ENCODE measurements around the gene TRIM26. TPM values are rescaled to one million over a fixed set of nuclear protein-coding genes. Genes with fewer than 3 reads are reported as not detected.

TRIM26 gene
- total and polyA plus RNA-seq, 2 donors (not counting 3 experiments of a cell fraction or from before 2014, with no cell fraction given): 30.4 to 34.5 TPM

- dilution Hi-C loops (cut with MboI; ENCODE audit: extremely low pct_ligation_motif_present, low sequenced_read_pairs): no loop called here
Measured at GRCh38 chr6:30227242-30227722, 14.1 kb upstream of the TRIM26 start.

More at GRCh38 chr6:30227242-30227722, 14.1 kb upstream of the TRIM26 start:
- DNase-seq (ENCODE audit: low read depth, low spot score) (no peak), FAIRE-seq (no peak)
- Histone ChIP-seq H3K4me2 (ENCODE audit: insufficient read depth, low read length) (no peak overlapping the region), H3K36me3 (ENCODE audit: control insufficient read depth in 2 of 2, extremely low read depth in 1 of 2, insufficient read depth in 2 of 2, low read length in 2 of 2) (no peaks in the 10 kb centered on the region), H3K27me3 (ENCODE audit: control insufficient read depth in 2 of 2, insufficient read depth in 2 of 2, low read length in 2 of 2) (peaks cover 12 to 23% of the 10 kb centered on the region in 2 experiments), H3K79me2 (ENCODE audit: control insufficient read depth, insufficient read depth, low read length) (no peaks in the 10 kb centered on the region), H3K4me3 (replicated peaks in 1 of 3; ENCODE audit: insufficient read depth in 1 of 3, low read depth in 1 of 3, low read length in 3 of 3) (no peak overlapping the region), H2AFZ (ENCODE audit: low read depth, low read length) (no peak overlapping the region), H3K9me3 (replicated peaks; ENCODE audit: control insufficient read depth, insufficient read depth, low read length) (no peaks in the 10 kb centered on the region), H3K27ac (ENCODE audit: insufficient read depth, low read depth, low read length) (no peak overlapping the region), H3K9me1 (replicated peaks; ENCODE audit: control insufficient read depth, extremely low read depth, insufficient read depth, low read length) (no peaks in the 10 kb centered on the region), H3K4me1 (ENCODE audit: control insufficient read depth, extremely low read depth, insufficient read depth, low read length) (no peaks in the 10 kb centered on the region), H3K9ac (replicated peaks; ENCODE audit: extremely low read depth, insufficient read depth, low read length) (no peak overlapping the region), H4K20me1 (replicated peaks; ENCODE audit: control insufficient read depth, extremely low read depth, insufficient read depth, low read length) (no peaks in the 10 kb centered on the region)
- ChIA-PET POLR2A (no interaction called here), CTCF (interaction anchor here (1.0 to 3.2 kb wide), 3 partner anchors 8 to 11 kb away, joined by 5 to 27 read pairs (median 6); no protein-coding TSS in a partner anchor)
- BruUV-seq (replicated peaks): no TSS peak
- intact Hi-C loops (cut with micrococcal nuclease): no loop called here
- TF ChIP-seq CTCF (IDR thresholded peaks at IDR 0.05; ENCODE audit: extremely low read depth in 1 of 2, insufficient read depth in 1 of 2, low read depth in 1 of 2, low read length in 2 of 2): no peak
- no peak for TF ChIP-seq MYC (IDR thresholded peaks at IDR 0.05; ENCODE audit: low read depth, low read length)
- TF ChIP-seq JUN (IDR thresholded peaks at IDR 0.05; ENCODE audit: borderline replicate concordance, insufficient read depth, insufficient read length, low read depth): no peak
- no peak for TF ChIP-seq POLR2A (IDR thresholded peaks at IDR 0.05; ENCODE audit: low read depth, low read length)
- no peak for TF ChIP-seq POLR2AphosphoS5 (IDR thresholded peaks at IDR 0.05; ENCODE audit: insufficient read depth, low read depth, low read length)
- TF ChIP-seq MAX (IDR thresholded peaks at IDR 0.05; ENCODE audit: insufficient read depth, insufficient read length): no peak
- TF ChIP-seq GATA2 (IDR thresholded peaks at IDR 0.05; ENCODE audit: insufficient read depth, insufficient read length, low read depth, low read length): no peak
- no peak for TF ChIP-seq EZH2 (IDR thresholded peaks at IDR 0.05; ENCODE audit: borderline replicate concordance, low read depth, low read length, severe bottlenecking)
- no peak for TF ChIP-seq FOS (IDR thresholded peaks at IDR 0.05; ENCODE audit: borderline replicate concordance, insufficient read depth, low read length)
